Upper lobe of right lung (tissue), 1 donor: Measurements from ENCODE around the gene CACNB2. TPM values are rescaled to one million over a fixed set of nuclear protein-coding genes. Genes with fewer than 3 reads are reported as not detected.

Experiments used
- ATAC-seq: fragments of 200-7000 bp; cut with Tn5 transposase; one replicate; pipeline ENCODE4 v1.9.1; 2020; ENCODE audit warnings: mild to moderate bottlenecking, moderate library complexity
- DNase-seq: peaks from one replicate; pipeline ENCODE4 v3.0.0-alpha.2; 2020
- H3K27ac ChIP-seq: fragments of 200-600 bp; one replicate; pipeline ENCODE4 v1.8.0; 2022
- H3K27me3 ChIP-seq: fragments of 200-600 bp; one replicate; pipeline ENCODE4 v1.8.0; 2022; ENCODE audit warnings: mild to moderate bottlenecking
- H3K36me3 ChIP-seq: fragments of 200-600 bp; one replicate; pipeline ENCODE4 v1.8.0; 2022
- H3K4me1 ChIP-seq: fragments of 200-600 bp; one replicate; pipeline ENCODE4 v1.8.0; 2022
- H3K4me3 ChIP-seq: fragments of 200-600 bp; one replicate; pipeline ENCODE4 v1.8.0; 2022; ENCODE audit warnings: mild to moderate bottlenecking
- H3K9me3 ChIP-seq: fragments of 200-600 bp; one replicate; pipeline ENCODE4 v1.8.0; 2022
- CTCF ChIP-seq: fragments of 200-600 bp; IDR thresholded peaks from one replicate; pipeline ENCODE4 v1.8.0; 2022; ENCODE audit warnings: antibody characterized with exemption
- intact Hi-C: fragments of 100-400 bp; cut with DNase I; formaldehyde crosslinking; loops from one replicate; pipeline ENCODE4 v1.11.0; 2022
- total RNA-seq: library from RNA; stranded (reverse); fragmentation: NEBNext Ultra II Directional; extraction: Animal tissue kit (Norgen Biotek cat#: 25700); gene quantifications from one replicate; pipeline ENCODE4 v1.2.1, GENCODE V29; 2021
- donor health status: DM: no; HTN: yes; CAD: no; lungs with severe emphysema.

The CACNB2 gene
- total RNA-seq, 1 donor from 2014 or later, result 4.2 TPM

- ATAC-seq, result no peak
- no peak overlapping the region for H3K4me3 ChIP-seq
- intact Hi-C loops, result no loop called here
- H3K9me3 ChIP-seq, result no peaks in the 10 kb centered on the region
- TF ChIP-seq CTCF, result no peak
- no peak for DNase-seq
- no peaks in the 10 kb centered on the region for H3K4me1 ChIP-seq
- H3K27me3 ChIP-seq, result no peaks in the 10 kb centered on the region
- H3K27ac ChIP-seq, result no peak overlapping the region
- H3K36me3 ChIP-seq, result no peaks in the 10 kb centered on the region
Observed at GRCh38 chr10:18328941-18329340, 188.7 kb downstream of the CACNB2 start.

GRCh38 chr10:18332048-18332447 lies 191.8 kb downstream of the CACNB2 start:
- Histone ChIP-seq H3K27me3 (no peaks in the 10 kb centered on the region), H3K36me3 (no peaks in the 10 kb centered on the region), H3K27ac (no peak overlapping the region), H3K4me1 (no peaks in the 10 kb centered on the region), H3K4me3 (no peak overlapping the region), H3K9me3 (no peaks in the 10 kb centered on the region)
- intact Hi-C loops, result no loop called here
- ATAC-seq (no peak), DNase-seq (no peak)
- no peak for TF ChIP-seq CTCF

DNA sequence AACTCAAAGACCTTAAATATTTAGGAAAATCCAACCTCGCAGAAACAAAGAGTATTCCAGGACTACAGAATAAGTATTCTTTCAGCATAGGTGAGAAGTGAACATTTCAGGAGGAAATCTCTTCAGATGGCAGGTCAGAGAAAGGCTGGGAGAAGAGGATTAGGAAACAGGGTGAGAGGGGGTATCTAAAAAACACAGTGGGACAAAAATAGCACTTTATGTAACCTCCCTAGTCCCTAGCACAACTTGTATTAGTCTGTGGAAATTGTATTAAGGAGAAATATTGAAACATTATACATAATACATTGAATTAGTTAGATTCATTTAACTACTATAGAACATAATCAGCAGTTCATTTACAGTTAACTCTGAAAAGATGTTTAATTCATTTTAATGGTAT lies 192.3 kb downstream of the CACNB2 start:
- Histone ChIP-seq H3K4me1 (no peaks in the 10 kb centered on the region), H3K4me3 (no peak overlapping the region), H3K27ac (no peak overlapping the region), H3K9me3 (no peaks in the 10 kb centered on the region), H3K36me3 (no peaks in the 10 kb centered on the region), H3K27me3 (no peaks in the 10 kb centered on the region)
- no peak for ATAC-seq
- DNase-seq, result no peak
- intact Hi-C loops, result no loop called here
- no peak for TF ChIP-seq CTCF

- intact Hi-C loops, result no loop called here
- no peaks in the 10 kb centered on the region for H3K27me3 ChIP-seq
- H3K9me3 ChIP-seq, result no peaks in the 10 kb centered on the region
- no peaks in the 10 kb centered on the region for H3K4me1 ChIP-seq
- no peaks in the 10 kb centered on the region for H3K36me3 ChIP-seq
- H3K27ac ChIP-seq, result no peak overlapping the region
- no peak for ATAC-seq
- DNase-seq, result no peak
- TF ChIP-seq CTCF, result no peak
- no peak overlapping the region for H3K4me3 ChIP-seq
Observed at GRCh38 chr10:18333621-18334020, 193.4 kb downstream of the CACNB2 start.

DNA sequence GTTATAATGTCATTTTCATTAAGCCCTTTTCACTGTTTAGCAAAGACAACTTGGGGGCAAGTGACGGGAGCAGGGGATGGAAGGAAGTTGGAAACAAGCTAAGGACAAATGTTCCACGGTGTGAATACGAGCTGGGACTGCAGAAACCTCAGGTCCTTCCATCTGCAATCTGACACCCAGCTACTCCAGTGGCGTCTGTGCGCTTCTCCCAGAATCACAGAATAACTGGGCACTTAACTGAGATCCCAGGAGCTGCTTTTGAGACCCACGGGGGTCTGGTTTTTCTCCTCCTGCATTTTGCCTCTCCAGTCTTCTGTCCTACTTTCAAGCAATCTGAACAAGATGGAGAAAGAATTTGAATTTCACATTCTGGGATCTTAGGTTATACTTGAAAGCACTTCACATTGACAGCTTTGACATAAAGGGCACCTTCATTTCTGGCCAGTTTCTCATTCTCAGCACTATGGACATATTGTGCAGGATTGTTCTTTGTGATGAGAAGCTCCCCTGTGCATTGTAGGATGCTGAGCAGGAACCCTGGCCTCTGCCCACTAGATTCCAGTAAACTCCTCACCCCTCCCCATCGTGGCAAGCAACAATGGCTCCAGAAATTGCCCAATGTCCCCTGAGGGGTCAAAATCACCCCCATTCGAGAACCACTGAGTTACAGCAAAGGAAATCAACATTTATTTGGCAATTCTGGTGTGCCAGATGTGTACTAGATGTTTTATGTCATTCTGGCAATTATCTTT lies 194.1 kb downstream of the CACNB2 start:
- TF ChIP-seq CTCF, result no peak
- Histone ChIP-seq H3K27me3 (no peaks in the 10 kb centered on the region), H3K9me3 (no peaks in the 10 kb centered on the region), H3K36me3 (no peaks in the 10 kb centered on the region), H3K4me1 (no peaks in the 10 kb centered on the region), H3K4me3 (no peak overlapping the region), H3K27ac (no peak overlapping the region)
- DNase-seq, result no peak
- no peak for ATAC-seq
- intact Hi-C loops, result no loop called here
